Right atrium auricular region (tissue), 2 donors: Measurements from ENCODE around the gene ALDH3B2. TPM values are rescaled to one million over a fixed set of nuclear protein-coding genes. Genes with fewer than 3 reads are reported as not detected.

Experiments used
- DNase-seq: peaks from one replicate; pipeline ENCODE4 v3.0.0-alpha.2; 2019; ENCODE audit warnings: low spot score
- H3K27ac ChIP-seq, 2 donors: fragments of 200-600 bp; sonication (generic); 1 replicate in 1 of 2; 2 replicates in 1 of 2; pipeline ENCODE4 v1.5.1; 2016 to 2019
- H3K27me3 ChIP-seq, 2 donors: fragments of 200-600 bp; sonication (generic); one replicate each; pipeline versions ENCODE4 v1.5.1 to v1.6.0; 2017 to 2019
- H3K36me3 ChIP-seq: fragments of 200-600 bp; sonication (generic); one replicate; pipeline ENCODE4 v1.5.1; 2016
- H3K4me1 ChIP-seq, 2 donors: fragments of 200-600 bp; sonication (generic); one replicate each; pipeline versions ENCODE4 v1.5.1 to v1.6.0; 2017 to 2019
- H3K4me3 ChIP-seq, 2 donors: fragments of 200-600 bp; sonication (generic); 1 replicate in 1 of 2; 2 replicates in 1 of 2; pipeline ENCODE4 v1.5.1; 2017 to 2019; ENCODE audit warnings: mild to moderate bottlenecking in 1 of 2, moderate library complexity in 1 of 2
- H3K9me3 ChIP-seq, 2 donors: fragments of 200-600 bp; sonication (generic); one replicate each; pipeline ENCODE4 v1.5.1; 2019
- CTCF ChIP-seq, 2 donors: fragments of 200-600 bp; sonication (generic); IDR thresholded peaks; one replicate each; pipeline ENCODE4 v1.5.1; 2019; ENCODE audit warnings: antibody characterized with exemption in 2 of 2
- total RNA-seq, 2 donors: library from RNA; depleted of rRNA; stranded (reverse); fragments of >200 nt; gene quantifications; one replicate each; pipeline ENCODE4 v1.1.0, GENCODE V29; 2016

Gene ALDH3B2
- total RNA-seq, 2 donors from 2014 or later = not detected

GRCh38 chr11:67644472-67645418, 29.7 kb downstream of the ALDH3B2 start:
- no peak for TF ChIP-seq CTCF (IDR thresholded peaks at IDR 0.05)
- Histone ChIP-seq H3K27me3 (no peaks in the 10 kb centered on the region), H3K4me1 (no peaks in the 10 kb centered on the region), H3K36me3 (no peaks in the 10 kb centered on the region), H3K9me3 (no peaks in the 10 kb centered on the region), H3K27ac (no peak overlapping the region), H3K4me3 (no peak overlapping the region)
- DNase-seq = no peak

GRCh38 chr11:67644042-67644441, 30.4 kb downstream of the ALDH3B2 start:
- DNase-seq = no peak
- no peaks in the 10 kb centered on the region for H3K27me3 ChIP-seq
- no peak for TF ChIP-seq CTCF (IDR thresholded peaks at IDR 0.05)

GRCh38 chr11:67642173-67643120, 32.0 kb downstream of the ALDH3B2 start:
- DNase-seq = no peak
- no peaks in the 10 kb centered on the region for H3K36me3 ChIP-seq
- H3K4me3 ChIP-seq = no peak overlapping the region
- H3K4me1 ChIP-seq = no peaks in the 10 kb centered on the region
- no peaks in the 10 kb centered on the region for H3K9me3 ChIP-seq
- no peak overlapping the region for H3K27ac ChIP-seq
- H3K27me3 ChIP-seq = no peaks in the 10 kb centered on the region
- TF ChIP-seq CTCF (IDR thresholded peaks at IDR 0.05) = no peak

More at GRCh38 chr11:67644042-67644441, 30.4 kb downstream of the ALDH3B2 start:
- H3K36me3 ChIP-seq = no peaks in the 10 kb centered on the region
- H3K4me3 ChIP-seq = no peak overlapping the region
- H3K9me3 ChIP-seq = no peaks in the 10 kb centered on the region
- H3K27ac ChIP-seq = no peak overlapping the region
- no peaks in the 10 kb centered on the region for H3K4me1 ChIP-seq

- no peak overlapping the region for H3K27ac ChIP-seq
- no peak for DNase-seq
- no peaks in the 10 kb centered on the region for H3K9me3 ChIP-seq
- no peaks in the 10 kb centered on the region for H3K27me3 ChIP-seq
- no peak for TF ChIP-seq CTCF (IDR thresholded peaks at IDR 0.05)
- H3K36me3 ChIP-seq = no peaks in the 10 kb centered on the region
- H3K4me1 ChIP-seq = no peaks in the 10 kb centered on the region
- H3K4me3 ChIP-seq = no peak overlapping the region
These were observed 32.9 kb downstream of the ALDH3B2 start for GRCh38 chr11:67641338-67642172.

- Histone ChIP-seq H3K27me3 (no peaks in the 10 kb centered on the region), H3K4me3 (no peak overlapping the region), H3K4me1 (no peaks in the 10 kb centered on the region), H3K27ac (no peak overlapping the region), H3K9me3 (no peaks in the 10 kb centered on the region), H3K36me3 (no peaks in the 10 kb centered on the region)
- no peak for DNase-seq
- TF ChIP-seq CTCF (IDR thresholded peaks at IDR 0.05) = no peak
These were observed 33.6 kb downstream of the ALDH3B2 start for GRCh38 chr11:67640758-67641337.
